SHP77 (cell line): Measurements from ENCODE around the gene UNC5A.

Experiments used
- DNase-seq, 2 experiments: peaks; one replicate each; lab custom pipeline; 2025; lab: John Stamatoyannopoulos, UW

UNC5A gene

GRCh38 chr5:176899296-176899891 lies 89.0 kb downstream of the UNC5A start, which contains the start of gene HK3:
HK3 (minus strand) TSS chr5:176899346; CDS start chr5:176896159, 3,187 bp downstream.
- no peak for DNase-seq

GRCh38 chr5:176899946-176900779 lies 89.8 kb downstream of the UNC5A start:
- DNase-seq: peak in 1 of 2 experiments; percentile 3

- DNase-seq: no peak
These were observed 90.4 kb downstream of the UNC5A start for GRCh38 chr5:176900780-176901204.

DNA sequence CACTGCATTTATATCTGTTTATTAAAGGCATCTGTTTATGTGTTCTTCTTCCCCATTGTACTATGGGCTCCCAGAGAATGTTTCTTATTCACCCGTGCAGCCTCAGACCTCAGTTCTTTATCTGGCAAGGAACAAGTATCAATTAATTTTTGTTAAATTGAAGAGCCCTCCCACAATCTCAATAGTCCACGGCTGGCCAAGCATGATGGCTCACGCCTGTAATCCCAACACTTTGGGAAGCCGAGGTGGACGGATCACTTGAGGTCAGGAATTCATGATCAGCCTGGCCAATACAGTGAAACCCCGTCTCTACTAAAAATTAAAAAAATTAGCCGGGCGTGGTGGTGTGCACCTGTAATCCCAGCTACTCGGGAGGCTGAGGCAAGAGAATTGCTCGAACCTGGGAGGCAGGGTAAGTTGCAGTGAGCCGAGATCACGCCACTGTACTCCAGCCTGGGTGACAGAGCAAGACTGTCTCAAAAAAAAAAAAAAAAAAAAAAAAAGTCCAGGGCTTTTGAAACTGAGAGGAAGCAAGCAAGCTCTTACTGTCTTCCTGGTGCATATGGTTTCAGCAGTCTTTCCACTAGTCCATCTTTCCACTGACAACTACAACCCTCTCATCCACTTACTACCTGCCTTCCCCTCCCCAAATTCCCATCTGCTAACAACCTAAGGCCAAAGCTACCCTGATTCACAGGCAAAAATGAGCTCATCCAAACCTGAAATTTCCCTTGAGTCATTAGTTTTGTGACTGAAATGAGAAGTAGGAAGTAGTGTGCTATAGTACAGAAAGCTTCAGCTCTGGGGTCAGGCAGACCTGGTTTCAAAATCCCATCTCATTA lies 91.1 kb downstream of the UNC5A start:
- DNase-seq: no peak

GRCh38 chr5:176902102-176902814 lies 91.9 kb downstream of the UNC5A start:
- no peak for DNase-seq

- DNase-seq: no peak
These were observed 92.7 kb downstream of the UNC5A start for GRCh38 chr5:176902911-176903664.

DNA sequence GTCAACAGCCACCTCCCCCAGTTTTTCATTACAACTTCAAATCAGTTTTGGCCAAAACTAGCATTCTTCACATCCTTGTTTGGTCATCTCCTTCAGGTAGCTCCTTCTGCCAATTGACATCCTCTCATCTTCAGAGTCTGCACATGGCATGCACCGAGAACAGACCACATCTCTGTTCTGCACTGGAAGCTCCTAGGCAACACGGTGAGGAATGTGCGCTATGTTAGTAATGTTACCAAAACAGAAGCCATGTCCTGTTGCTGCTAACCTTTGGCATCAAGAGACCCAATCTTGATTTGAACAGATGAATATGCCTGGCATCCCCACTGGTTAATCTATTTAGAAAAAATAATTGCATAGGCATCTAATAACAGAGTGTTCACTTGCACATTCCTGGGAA lies 93.9 kb downstream of the UNC5A start:
- no peak for DNase-seq

- DNase-seq: no peak
These were observed 95.8 kb downstream of the UNC5A start for GRCh38 chr5:176906126-176906525.

GRCh38 chr5:176906796-176907195 lies 96.4 kb downstream of the UNC5A start:
- DNase-seq: no peak

GRCh38 chr5:176908675-176909368 lies 98.5 kb downstream of the UNC5A start:
- DNase-seq: no peak

- DNase-seq: no peak
These were observed 101.8 kb downstream of the UNC5A start for GRCh38 chr5:176912115-176912514.

DNA sequence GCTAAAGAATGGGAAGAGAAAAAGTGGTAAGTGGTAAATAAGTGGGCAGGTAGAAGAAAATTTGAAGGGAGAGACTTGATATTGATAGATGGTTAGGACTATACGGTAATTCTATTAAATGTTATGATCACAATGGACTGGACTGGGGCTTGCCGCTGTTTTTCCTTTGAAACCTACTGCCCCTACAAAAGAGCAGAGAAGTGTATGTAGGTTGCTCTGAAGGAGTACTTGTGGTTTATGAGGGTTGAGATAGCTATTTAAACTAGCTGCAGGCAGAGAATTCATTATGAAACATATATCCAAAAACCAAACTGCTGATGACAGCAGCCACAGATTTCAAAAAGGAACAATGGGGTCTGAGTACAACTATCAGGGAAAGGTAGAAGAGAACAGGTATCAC lies 105.5 kb downstream of the UNC5A start:
- no peak for DNase-seq

DNA sequence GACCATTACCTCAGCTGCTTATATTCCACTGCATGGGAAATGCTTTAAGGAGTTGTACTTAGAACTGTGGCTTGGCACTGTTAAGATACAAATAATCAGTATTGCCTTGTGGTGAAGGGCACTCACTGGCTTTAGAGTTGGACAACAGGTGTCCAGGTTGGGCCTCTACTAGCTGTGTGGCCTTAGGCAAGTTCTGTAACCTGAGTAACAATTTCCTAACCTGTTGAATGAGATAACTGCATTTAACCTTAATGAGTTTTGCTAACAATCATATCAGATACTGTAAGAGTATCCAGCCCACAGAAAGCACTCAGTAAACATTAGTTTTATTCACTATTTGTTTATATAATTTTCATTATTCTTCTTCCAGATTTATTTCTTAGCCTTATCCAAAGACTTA lies 106.0 kb downstream of the UNC5A start:
- DNase-seq: no peak

DNA sequence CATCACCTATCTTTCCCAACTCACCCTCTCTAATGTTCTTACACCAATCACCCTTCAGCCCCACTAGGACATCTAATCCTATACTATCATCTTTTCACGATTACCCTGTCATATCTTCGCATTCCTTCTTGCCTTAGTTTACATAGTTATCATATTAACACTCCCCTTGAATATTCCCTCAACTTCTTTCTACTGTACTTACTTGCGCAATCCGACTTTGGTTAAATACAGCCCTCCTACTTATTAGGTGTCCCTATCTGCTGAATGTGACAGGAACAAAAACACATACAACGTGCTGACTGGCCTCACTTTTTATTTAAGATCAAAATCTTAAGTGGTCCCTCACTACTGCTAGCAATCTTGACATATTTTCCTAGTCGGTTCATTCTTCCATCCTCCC lies 108.3 kb downstream of the UNC5A start:
- no peak for DNase-seq

DNA sequence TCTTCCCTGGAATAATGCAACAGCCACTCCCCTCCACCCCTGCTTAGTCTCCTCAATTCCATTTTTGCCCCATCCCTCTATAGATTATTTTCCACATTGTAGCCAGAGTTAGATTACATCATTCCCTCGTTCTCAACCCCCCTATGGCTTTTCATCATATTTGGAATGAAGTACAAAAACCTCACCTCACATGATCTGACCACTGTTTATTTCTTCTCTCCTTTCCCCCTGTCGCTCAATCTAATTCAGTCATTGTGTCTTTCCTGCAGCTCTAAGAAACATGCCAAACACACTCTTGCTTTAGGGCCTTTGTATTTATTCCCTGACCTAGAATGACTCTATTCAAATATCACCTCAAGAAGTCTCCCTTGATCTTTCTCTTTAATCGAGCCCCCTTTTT lies 111.4 kb downstream of the UNC5A start:
- no peak for DNase-seq

GRCh38 chr5:176922817-176923216 lies 112.5 kb downstream of the UNC5A start:
- DNase-seq: no peak

DNA sequence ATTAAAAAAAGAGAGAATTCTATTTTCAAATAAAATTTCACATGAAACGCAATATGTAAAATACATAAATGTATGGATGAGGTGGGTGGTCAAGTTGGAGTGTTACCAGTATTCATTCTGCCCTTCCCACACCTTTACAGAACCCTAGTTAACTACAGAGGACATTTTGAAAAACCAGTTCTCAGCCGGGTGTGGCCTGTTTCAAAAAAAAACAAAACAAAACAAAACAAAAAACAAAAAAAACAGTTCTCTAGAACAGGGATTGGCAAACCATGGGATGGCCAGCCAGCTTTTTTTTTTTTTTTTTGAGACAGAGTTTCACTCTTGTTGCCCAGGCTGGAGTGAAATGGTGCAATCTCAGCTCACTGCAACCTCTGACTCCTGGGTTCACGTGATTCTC lies 117.2 kb downstream of the UNC5A start:
- no peak for DNase-seq

GRCh38 chr5:176929654-176930053 lies 119.3 kb downstream of the UNC5A start:
- no peak for DNase-seq
